Measurements from ENCODE around the gene VSNL1.

VSNL1 gene

DNA sequence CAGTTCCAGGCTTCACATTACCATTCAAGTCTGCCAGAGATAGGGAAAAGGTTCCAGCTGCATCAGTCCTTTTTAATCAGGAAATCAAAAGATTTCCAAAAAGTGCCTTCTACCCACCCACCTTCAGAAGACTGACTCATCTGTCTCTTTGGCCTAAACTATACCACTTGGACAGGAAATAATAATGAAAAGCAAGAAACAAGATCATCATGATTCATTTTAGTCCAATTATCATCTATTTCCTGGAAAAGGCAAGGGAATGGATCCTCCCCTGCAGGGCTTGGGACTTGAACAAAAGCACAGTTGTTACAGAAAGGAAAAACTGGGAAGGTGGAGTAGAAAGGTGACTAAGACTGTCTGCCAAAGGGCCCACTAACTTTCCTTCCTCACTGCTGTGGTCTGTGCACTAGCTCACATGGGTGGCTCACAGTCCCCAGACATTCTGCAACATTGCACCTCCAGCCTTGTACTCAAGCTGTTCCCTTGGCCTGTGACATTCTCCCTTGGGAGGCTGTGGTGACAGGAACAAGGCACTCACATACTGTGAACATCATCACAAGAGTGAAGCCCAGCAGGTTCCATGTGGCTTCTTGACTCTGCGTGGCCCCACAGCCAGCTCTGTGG is 75.3 kb downstream of the VSNL1 start:
- DNase-seq = no peak

DNA sequence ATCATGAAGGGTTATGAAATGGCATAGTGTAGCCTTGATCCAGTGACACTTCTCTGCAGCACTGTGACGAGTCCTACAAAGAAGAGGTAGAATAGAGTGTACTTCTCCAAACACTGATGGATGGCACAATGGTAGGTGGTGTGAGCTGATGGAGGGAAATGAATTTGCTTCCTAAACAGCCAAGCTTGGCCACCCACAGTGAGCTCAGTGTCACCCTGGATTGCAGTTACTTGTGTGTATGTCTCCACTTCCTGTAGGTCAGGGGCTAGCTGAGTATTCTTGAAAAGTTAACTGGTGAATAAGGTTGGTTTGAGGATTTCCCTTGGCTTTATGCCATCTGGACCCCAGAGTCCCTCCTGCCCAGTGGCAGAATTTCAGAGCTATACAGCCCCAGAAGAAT is 75.9 kb downstream of the VSNL1 start:
- no peak for DNase-seq

DNA sequence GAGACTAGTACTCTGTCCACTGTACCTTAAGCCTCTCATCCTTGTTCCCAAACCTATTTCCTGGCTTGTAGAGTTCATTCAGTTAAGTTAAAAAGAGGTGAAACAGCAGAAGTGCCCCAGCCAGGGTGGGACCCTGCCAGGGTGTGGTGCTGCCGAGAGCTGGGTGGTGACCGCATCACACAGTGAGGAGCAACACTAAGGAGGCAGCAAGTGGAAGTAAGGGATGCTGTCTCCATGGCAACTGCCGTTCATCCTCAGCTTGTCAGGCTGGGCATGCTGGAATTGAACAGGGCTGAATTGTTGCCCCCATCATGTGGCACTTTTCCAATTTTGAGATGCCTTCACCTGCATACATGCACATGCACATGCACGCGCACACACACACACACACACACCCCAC is 77.0 kb downstream of the VSNL1 start:
- no peak for DNase-seq

DNA sequence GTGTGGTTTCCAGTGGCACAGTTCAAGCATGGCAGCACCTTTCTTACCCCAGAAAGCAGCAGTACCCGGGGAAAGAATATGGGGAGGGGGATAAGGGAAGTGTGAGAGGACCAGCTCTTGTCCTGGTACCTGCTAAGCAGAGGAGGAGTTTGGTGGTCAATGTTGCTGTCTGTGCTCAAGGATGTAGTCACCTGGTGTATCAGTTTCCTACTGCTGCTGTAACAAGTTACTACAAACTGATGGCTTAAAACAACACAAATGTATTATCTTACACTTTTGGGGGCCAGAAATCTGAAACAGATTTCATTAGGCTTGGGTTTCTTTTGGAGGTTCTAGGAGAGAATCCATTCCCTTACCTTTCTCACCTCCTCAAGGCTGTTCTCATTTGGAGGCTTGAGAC is 77.5 kb downstream of the VSNL1 start:
- no peak for DNase-seq

DNA sequence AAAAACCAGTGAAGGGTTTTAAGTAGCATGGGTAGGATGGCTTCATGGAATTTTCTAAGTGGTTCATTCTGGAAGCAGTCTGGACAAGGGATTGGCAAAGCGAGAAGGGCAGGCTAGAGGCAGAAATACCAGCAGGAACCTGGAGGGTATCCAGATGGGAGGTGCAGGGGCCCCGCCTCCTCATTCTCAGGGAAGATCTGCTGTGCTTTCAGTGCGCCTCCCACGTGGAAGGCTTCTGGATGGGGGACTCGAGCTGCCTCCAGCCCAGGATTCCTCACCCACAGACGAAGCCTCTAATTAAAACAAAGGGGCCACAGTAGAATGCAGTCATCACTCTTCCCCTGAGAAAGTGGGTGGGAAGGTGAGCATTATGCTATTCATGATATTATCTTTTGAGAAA is 79.8 kb downstream of the VSNL1 start:
- no peak for DNase-seq

DNA sequence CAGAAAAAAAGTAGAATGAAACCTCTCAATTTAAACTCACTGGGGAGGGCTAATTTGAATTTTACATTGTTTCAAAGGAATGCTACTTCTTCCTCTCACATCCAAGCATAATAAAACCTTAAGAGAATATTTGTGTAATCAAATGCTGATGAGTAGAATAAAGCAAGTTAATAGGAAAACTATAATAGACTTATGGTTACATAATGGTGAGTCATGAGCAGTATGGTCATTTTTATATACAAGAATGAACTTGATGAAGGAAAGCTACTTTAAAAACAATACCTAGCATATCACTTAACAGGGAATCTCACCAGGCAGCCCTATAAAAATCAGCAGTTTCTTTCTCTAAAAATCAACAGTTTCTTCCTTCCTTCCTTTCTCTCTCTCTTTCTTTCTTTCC is 80.3 kb downstream of the VSNL1 start:
- no peak for DNase-seq

DNA sequence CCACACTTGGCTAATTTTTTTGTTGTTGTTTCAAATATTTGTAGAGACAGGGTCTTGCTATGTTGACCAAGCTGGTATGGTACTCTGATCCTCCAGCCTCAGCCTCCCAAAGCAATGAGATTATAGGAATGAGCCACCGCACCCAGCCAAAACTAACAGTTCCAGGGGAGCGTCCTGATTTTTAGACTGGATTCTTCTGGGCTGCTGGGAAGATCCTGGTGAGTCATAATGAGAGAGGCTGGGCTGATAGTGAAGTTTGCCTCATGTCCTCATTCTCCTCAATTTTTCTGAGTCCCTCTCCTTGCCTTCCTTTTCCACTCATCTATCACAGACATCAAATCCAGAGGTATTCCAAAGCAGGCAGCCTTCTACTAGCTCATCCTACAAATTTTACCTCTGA is 81.3 kb downstream of the VSNL1 start:
- no peak for DNase-seq

DNA sequence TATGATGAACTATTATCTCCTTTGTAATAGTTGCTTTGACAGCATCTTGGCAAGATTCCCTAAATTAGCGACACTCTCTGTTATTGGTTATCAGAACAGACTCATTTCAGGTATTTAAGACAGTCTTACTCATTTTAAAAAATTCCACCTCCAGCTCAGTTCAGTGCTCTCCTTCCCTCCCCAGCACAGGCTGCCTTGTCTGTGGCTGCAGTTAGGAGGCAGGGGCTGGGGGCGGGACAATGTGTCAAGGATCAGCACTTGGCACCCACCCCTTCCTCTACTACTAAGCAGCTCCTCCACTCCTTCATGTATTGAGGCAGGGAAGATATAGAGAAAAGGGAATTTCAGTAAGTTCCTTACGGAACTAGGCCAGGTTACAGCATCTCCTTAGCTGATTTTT is 85.0 kb downstream of the VSNL1 start:
- no peak for DNase-seq

DNA sequence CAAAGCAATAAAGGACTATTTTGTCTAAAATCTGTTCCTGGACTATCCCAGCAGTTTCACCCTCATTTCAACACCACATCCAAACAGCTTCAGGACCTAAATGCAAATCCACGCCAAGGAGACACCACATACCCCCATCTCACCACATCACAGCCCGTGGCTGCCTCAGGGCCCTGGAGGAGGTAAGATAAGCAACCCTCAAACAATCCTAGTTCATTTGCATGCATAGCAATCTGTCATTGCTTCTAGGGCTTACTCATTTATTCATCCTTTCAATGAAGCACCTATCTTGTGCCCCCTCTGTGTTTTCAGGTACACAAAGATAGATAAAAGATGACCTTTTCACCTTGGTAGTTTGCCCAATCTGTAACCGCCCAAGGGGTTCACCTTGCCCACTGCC is 86.5 kb downstream of the VSNL1 start:
- DNase-seq = no peak

DNA sequence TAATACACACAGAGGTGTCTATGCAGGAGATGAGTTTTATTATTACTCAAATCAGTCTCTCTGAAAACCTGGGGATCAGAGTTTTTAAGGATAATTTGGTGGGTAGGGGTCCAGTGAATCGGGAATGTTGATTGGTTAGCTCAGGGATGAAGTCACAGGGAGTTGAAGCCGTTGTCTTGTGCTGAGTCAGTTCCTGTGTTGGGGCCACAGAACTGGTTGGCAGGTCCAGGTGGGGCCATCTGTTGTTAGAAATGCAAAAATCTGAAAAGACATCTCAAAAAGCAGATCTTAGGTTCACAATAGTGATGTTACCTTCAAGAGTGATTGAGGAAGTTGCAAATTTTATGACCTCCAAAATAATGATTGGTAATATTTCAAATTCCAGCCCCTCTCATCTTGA is 86.9 kb downstream of the VSNL1 start:
- DNase-seq = no peak

DNA sequence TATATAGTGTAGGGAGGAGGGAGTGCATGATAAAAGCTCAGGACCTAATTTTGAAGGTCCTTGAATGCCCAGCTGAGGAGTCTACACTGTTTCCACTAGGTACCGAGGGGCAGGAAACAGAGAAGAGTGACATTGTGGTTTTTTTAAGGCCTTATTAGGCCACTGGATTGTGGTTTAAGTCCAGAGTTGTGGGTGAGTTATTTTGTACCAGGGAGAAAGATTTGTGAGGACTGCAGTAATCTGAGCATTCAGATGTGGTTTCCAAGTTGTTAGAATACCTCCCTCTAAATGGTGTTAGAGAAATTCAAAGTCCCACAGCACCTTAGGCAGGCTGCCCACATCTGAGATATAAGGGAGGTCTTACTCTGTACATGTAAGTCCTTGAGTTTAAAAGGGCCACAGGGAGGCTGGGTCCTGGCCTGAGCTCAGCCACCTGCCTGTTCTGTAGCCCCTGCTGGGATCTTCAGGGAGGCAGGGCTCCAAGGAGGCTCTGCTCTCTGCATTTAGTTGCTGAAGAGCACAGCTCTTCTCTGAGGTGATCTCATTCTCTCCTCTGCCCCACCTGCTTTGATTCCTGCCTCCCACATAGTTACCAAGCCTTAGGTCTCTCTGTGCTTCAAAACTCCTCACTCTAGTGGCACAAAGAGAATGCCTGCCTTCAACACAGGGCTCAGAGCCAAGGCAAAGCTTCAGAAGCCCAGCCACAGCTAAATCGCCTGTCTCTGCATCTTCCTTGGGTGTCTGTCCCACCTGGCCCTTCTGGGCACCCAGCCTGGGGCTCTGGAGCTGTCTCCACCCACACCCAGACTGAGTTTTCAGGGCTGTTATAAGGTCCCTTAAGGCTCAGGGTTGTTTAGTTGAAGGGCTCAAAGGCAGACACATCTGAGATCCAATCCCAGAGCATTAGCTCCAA is 88.1 kb downstream of the VSNL1 start:
- DNase-seq = no peak

DNA sequence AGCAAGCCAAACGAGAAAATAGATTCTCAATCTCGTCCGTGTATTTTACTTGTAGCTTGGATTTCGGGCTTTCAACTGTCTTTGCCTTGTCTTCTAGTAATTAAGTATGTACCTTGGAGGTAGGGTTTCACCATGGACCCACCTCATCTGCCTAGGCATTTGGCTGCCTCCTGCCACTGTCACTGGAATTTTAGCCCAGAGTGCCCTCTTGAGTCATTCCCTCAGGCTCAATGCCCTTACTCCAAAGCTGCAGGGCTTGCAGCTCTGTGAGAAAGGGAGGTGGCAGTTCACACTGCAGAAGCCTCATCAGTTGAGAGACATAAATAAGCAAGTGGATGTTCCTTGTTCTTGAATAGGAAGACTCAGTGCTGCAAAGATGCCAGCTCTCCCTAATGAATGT is 89.6 kb downstream of the VSNL1 start:
- no peak for DNase-seq

DNA sequence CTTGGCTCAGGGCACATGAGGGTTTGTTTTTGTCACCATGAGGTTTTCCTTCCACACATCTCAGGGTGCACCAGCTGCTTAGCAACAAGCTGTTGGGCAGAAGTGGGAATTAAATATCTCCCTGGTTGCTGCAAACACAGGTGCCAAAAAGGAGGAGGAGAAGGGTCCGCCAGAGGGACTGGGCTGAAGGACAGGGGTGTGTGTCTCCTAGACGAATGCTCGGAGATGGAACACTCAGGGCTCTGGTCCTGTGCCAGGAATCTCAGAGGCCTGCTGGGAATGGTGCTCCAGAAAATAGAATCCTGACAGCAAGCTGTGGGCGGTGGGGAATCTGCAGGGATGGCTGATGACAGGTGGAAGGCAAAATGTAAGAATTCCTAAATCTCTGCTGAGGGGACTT is 94.5 kb downstream of the VSNL1 start:
- DNase-seq = no peak

DNA sequence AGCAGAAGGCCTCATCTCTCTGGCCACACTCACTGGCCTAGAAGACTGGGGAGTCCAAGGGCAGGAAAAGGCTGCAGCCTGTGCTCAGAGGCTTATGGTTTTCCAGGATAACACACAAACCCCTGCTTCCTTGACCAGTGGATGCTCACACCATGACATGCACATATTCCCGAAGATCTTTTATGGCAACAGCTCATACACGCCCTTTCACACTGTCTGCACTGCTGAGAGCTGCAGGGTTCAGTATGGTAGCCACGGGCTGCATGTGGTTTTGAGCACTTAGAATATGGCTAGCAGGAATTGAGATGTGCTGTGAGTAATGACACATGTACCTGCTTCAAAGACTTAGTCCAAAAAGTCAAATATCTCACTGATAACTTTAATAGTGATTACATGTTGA is 95.8 kb downstream of the VSNL1 start:
- DNase-seq = no peak

DNA sequence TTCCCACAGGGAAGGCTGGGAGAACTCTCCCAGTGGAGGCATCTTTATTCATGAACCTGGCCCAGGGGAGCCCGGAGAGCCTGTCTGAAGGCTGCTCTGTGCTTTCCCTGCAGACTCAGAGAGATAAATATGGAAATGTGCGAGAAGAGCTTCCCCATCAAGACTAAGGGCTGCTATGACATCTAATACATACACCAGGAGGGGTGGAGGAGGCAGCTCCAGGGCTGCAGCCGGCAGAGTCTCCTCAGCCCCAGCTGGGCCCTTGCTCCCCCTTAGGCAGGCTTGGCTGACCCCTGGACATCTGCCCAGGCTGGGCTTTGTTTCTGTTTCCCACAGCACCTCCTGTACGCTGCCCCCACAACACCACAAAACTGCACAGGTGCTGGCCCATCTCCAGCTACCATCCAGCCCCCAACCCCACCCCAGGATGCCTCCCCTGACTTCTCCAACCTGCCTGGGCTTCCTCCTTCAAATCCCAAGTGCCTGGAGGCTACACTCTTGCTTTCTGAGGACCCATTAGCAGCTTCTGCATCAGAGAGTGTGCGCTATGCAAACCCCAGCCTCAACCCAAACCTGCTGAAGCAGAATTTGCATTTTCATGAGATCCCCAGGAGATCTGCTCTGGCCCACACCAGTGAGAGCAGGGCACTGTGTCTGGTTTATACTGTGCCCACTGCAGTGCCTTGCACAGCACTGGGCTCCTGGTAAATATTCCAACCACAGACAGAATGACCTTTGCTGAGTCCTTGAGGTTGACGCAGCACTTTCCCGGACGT is 96.8 kb downstream of the VSNL1 start:
- DNase-seq = no peak

DNA sequence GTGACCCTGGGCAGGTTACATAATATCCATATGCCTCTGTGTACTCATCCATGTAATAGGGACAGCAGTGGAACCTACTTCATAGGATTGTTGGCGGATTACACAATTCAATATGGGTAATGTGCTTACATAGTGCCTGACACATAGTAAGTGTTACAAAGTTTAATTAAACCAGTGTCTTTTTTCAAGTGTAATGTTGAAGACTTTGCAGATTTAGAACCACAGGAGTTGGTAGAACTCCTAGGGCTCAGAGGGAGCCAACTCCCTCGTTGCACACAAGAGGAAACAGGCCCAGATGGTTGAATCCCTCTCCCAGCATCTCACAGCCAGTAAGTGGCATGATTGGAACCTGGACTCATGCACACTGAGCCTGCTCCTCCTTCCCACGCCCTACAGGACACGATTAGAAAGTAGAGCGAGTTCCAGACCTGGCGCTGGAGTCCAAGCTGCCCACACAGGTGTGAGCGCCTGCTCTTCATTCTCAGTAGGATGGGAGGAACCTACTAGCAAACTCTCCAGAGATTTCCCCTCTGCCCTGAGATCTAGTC is 97.8 kb downstream of the VSNL1 start:
- DNase-seq = no peak

DNA sequence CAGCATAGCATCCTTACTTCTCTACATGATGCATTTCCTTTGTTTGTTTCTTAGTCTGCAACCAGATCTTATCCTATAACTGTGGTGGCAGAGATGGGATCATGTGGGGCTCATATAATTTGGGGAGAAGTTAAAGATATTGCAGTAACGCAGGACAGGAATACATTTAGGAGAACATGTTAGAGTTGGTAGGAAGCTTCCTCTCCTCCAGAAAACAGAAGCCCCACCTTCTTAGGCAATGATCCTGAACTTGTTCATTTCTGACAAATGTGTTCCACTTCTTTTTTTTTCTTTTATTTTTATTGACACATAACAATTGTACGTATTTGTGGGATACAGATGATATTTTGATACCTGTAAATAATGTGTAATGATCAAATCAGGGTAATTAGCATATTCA is 99.9 kb downstream of the VSNL1 start:
- no peak for DNase-seq

DNA sequence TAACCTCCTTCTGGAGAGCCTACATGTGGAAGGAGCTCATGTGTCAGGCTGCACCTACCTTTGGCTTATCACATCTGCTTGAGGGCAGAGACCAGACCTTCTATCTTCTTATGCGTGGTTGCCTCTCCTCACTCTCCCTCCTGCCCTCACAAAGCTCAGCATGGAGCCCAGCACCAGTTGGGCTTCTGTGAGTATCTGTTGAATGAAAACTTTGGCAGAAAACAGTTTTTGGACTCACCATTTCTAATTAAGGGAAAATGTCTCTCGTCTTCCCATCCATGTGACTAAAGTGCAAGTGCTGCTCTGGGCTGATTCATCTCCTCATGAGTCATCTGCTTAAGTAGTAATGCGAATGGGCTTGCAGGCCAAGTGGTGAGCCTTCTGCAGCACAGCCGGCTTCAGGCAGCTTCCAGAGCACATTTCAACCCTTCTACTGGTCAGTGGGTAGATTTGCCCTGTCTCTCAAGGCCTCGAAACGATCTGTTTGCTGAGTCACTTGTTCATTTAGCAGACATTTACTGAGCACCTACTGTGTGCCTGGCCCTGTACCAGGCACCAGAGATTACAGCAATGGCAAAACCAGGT is 102.6 kb downstream of the VSNL1 start:
- DNase-seq = no peak

DNA sequence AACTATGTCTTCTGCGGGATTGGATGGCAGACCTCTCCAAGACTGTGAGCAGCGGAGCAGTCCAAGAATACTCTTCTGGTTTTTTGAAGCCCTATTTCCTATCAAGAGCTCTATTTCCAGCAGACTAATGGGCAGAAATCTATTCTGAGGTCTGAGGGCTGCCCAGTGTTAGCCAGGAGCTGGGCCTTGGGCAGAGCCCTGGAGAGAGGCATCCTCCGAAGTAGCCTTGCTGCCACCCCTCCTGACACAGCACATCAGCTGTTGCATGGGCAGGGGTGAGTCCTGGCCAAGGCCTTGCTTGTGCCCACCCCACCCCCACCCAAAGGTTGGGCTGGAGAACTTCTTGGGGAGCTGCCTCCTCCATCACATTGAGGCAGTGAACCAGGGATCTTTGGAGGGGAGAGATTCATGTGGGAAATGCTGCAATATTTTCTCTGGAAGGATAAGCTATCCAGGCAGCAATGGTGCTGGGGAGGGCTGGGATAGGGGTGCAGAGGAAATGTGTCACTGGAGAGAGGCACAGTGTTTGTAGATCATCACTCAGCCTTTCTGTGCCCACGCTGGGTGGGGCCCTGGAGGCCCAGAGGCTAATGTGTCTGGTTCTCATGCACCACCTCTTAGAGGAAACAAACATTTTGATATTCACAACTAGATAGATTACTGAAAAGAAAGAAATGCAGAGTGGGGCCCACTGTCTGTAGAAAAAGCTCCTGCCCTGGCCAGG is 104.7 kb downstream of the VSNL1 start:
- DNase-seq = no peak

DNA sequence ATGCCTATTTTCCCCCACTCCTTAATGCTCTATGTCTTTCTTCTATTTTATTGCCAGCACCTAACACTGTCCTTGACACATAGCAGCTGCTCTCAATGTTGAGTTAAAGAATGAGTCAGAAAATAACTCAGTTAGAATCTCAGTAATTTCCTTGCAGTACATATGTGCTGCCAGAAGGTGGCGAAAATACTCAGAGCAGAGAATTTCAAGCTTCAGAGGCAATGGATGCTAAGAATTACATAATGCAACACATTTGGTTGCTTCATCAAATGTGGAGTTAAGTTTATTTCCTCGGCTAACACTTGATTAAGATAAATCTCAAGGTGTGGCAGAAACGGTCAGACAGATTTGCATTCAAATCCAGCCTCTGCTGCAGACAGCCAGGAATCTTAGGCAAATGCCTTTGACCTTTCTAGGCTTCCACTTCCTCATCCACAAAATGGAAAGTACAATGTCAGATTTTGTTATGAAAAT is 105.6 kb downstream of the VSNL1 start:
- DNase-seq = no peak

DNA sequence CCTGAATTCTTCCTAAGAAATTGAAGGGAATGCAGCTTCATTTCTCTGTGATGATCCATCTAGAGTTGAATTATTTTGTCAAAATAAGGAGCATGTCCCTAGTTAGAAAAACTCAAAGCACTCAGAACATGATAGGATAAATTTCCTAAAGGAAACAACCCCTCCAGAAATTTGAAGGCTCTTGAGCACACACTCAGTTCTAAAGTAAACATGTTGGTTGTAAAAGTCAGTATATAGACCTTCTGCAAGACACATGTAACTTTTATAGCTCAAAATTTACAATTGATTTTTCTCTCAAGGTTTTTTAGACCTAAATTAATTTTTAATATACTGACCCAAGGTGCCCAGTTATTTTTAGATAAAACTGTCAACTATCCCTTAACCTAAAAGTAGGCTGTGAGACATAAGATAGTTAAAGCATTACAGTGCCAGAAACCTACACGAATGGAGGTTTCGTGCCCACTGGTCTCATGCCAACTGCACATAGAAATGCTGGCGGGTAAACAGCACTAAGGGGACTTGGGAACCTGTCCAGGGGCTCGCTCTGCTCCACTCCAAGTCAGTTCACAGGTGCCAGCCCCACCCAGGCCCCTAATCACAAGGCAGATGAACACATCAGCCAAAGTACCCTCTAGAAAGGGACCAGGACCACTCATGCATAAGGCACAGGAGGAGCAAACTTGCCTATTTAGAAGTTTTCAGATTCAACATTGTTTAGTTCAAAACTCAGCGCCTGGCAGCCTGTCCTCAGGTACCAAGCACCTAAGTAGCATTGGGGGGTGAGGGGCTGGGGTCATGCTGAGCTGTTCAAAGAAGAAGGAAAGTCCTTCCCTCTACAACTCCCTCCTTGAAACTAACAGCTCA is 106.6 kb downstream of the VSNL1 start:
- DNase-seq = no peak

Data from effector CD8-positive, alpha-beta T cell (primary cell).